Activated T-cell treated with anti-CD3 and anti-CD28 coated beads, Interleukin-2, amount 50 U/mL, for 72 hours (primary cell): Measurements from ENCODE around the gene TMCO2. TPM values are rescaled to one million over a fixed set of nuclear protein-coding genes. Genes with fewer than 3 reads are reported as not detected.
A peak's percentile ranks its signal among the peaks of the same experiment; 100 is the strongest.
"Not testable (repeated sequence)": the region's sequence is repeated elsewhere in the genome, so short reads cannot be mapped to it uniquely, and the experiment has no call there.

Experiments
- ATAC-seq, 2 donors: fragments of 150-1000 bp; cut with Tn5 transposase; replicated peaks in 1 of 2; 2 replicates each; pipeline ENCODE4 v1.10.0; 2021; ENCODE audit warnings: moderate library complexity in 2 of 2, mild to moderate bottlenecking in 1 of 2
- DNase-seq, 2 donors: peaks; one replicate each; pipeline ENCODE4 v3.0.0; 2021 to 2022; ENCODE audit warnings: mixed read lengths in 1 of 2
- H3K27ac Mint-ChIP-seq: one replicate; pipeline ENCODE4 v1.8.0; 2022; ENCODE audit warnings: mild to moderate bottlenecking, moderate library complexity, mixed read lengths
- H3K27me3 Mint-ChIP-seq: one replicate; pipeline ENCODE4 v1.8.0; 2022; ENCODE audit warnings: low read depth, mixed read lengths
- H3K36me3 Mint-ChIP-seq, 2 donors: one replicate each; pipeline ENCODE4 v1.8.0; 2022; ENCODE audit warnings: mixed read lengths in 2 of 2, mild to moderate bottlenecking in 1 of 2; ENCODE audit not compliant: insufficient read depth in 2 of 2
- H3K4me1 Mint-ChIP-seq: one replicate; pipeline ENCODE4 v1.8.0; 2022; ENCODE audit warnings: low read depth, mixed read lengths
- H3K4me3 Mint-ChIP-seq, 2 donors: one replicate each; pipeline ENCODE4 v1.8.0; 2022; ENCODE audit warnings: mild to moderate bottlenecking in 2 of 2, mixed read lengths in 2 of 2, moderate library complexity in 2 of 2
- H3K9me3 Mint-ChIP-seq, 2 donors: one replicate each; pipeline ENCODE4 v1.8.0; 2022; ENCODE audit warnings: mixed read lengths in 2 of 2
- total RNA-seq, 2 donors: library from RNA; stranded (reverse); gene quantifications; one replicate each; pipeline ENCODE4 v1.2.3, GENCODE V29; 2022

Gene TMCO2
- total RNA-seq: 1 to 10 TPM in 1 of 2 donors, under 1 TPM in 1; 0.82 to 1.2 TPM

- Mint-ChIP-seq H3K27me3 (peaks cover 9% of the 10 kb centered on the region), H3K9me3 (no peaks in the 10 kb centered on the region), H3K4me1 (peaks cover 36% of the 10 kb centered on the region), H3K27ac (no peak within 1 kb of the TSS), H3K4me3 (no peak within 1 kb of the TSS), H3K36me3 (no peaks in the 10 kb centered on the region)
- ATAC-seq (no peak), DNase-seq (no peak)
These were observed at the start of gene TMCO2 for GRCh38 chr1:40247655-40248054. TMCO2 (plus strand) TSS chr1:40247937; CDS start chr1:40247994, 57 bp downstream.

GRCh38 chr1:40199126-40199525 is 48.6 kb upstream of the TMCO2 start:
- no peaks in the 10 kb centered on the region for H3K4me1 Mint-ChIP-seq
- DNase-seq: no peak
- H3K27me3 Mint-ChIP-seq: no peaks in the 10 kb centered on the region
- ATAC-seq: no peak
- no peak overlapping the region for H3K4me3 Mint-ChIP-seq
- peaks cover 6 to 21% of the 10 kb centered on the region in 2 donors for H3K36me3 Mint-ChIP-seq
- H3K27ac Mint-ChIP-seq: no peak overlapping the region
- no peaks in the 10 kb centered on the region for H3K9me3 Mint-ChIP-seq

- no peaks in the 10 kb centered on the region for H3K27me3 Mint-ChIP-seq
- H3K4me3 Mint-ChIP-seq: no peak overlapping the region
- no peaks in the 10 kb centered on the region for H3K4me1 Mint-ChIP-seq
- H3K36me3 Mint-ChIP-seq: peaks cover 8 to 11% of the 10 kb centered on the region in 2 donors
- H3K9me3 Mint-ChIP-seq: no peaks in the 10 kb centered on the region
- H3K27ac Mint-ChIP-seq: peak overlapping the region; percentile 76
- ATAC-seq (no peak), DNase-seq (no peak)
These were observed 42.9 kb upstream of the TMCO2 start for GRCh38 chr1:40204856-40205255.

- Mint-ChIP-seq H3K4me3 (no peak overlapping the region), H3K9me3 (no peaks in the 10 kb centered on the region), H3K4me1 (peaks cover 10% of the 10 kb centered on the region), H3K27me3 (no peaks in the 10 kb centered on the region), H3K36me3 (peaks cover 5 to 8% of the 10 kb centered on the region in 2 donors), H3K27ac (no peak overlapping the region)
- ATAC-seq (no peak), DNase-seq (no peak)
These were observed 37.1 kb upstream of the TMCO2 start for GRCh38 chr1:40210511-40211204.

- H3K27ac Mint-ChIP-seq: no peak overlapping the region
These were observed 29.4 kb upstream of the TMCO2 start for GRCh38 chr1:40218333-40218732.

GRCh38 chr1:40221471-40221905 is 26.2 kb upstream of the TMCO2 start:
- not testable (repeated sequence) for H3K27me3 Mint-ChIP-seq, H3K36me3 Mint-ChIP-seq, DNase-seq, ATAC-seq, H3K4me3 Mint-ChIP-seq, H3K9me3 Mint-ChIP-seq
- Mint-ChIP-seq H3K4me1 (peaks cover 22% of the 10 kb centered on the region), H3K27ac (peak overlapping the region; percentile 15)

More at GRCh38 chr1:40218333-40218732, 29.4 kb upstream of the TMCO2 start:
- Mint-ChIP-seq H3K4me1 (peaks cover 31% of the 10 kb centered on the region), H3K9me3 (no peaks in the 10 kb centered on the region), H3K36me3 (peaks cover 0 to 7% of the 10 kb centered on the region in 2 donors), H3K27me3 (no peaks in the 10 kb centered on the region), H3K4me3 (no peak overlapping the region)
- no peak for ATAC-seq
- DNase-seq: no peak

GRCh38 chr1:40221977-40222772 is 25.6 kb upstream of the TMCO2 start:
- Mint-ChIP-seq H3K9me3 (no peaks in the 10 kb centered on the region), H3K4me1 (peaks cover 20% of the 10 kb centered on the region), H3K27ac (peak overlapping the region; percentile 6), H3K36me3 (peaks cover 0 to 5% of the 10 kb centered on the region in 2 donors), H3K27me3 (no peaks in the 10 kb centered on the region), H3K4me3 (no peak overlapping the region)
- no peak for ATAC-seq
- DNase-seq: no peak

- no peaks in the 10 kb centered on the region for H3K9me3 Mint-ChIP-seq
- H3K36me3 Mint-ChIP-seq: peaks cover 0 to 2% of the 10 kb centered on the region in 2 donors
- H3K27ac Mint-ChIP-seq: no peak overlapping the region
- peak; percentile 90 to 93 for ATAC-seq
- no peaks in the 10 kb centered on the region for H3K27me3 Mint-ChIP-seq
- peaks cover 20% of the 10 kb centered on the region for H3K4me1 Mint-ChIP-seq
- DNase-seq: no peak
- H3K4me3 Mint-ChIP-seq: no peak overlapping the region
These were observed 23.7 kb upstream of the TMCO2 start for GRCh38 chr1:40224040-40224439.

- H3K4me1 Mint-ChIP-seq: peaks cover 25% of the 10 kb centered on the region
These were observed 21.5 kb upstream of the TMCO2 start for GRCh38 chr1:40226192-40226591.

GRCh38 chr1:40232444-40232843 is 15.3 kb upstream of the TMCO2 start:
- peaks cover 8 to 37% of the 10 kb centered on the region in 2 donors for H3K36me3 Mint-ChIP-seq
- peak; percentile 74 to 84 for DNase-seq

More at GRCh38 chr1:40226192-40226591, 21.5 kb upstream of the TMCO2 start:
- no peak for ATAC-seq
- H3K27me3 Mint-ChIP-seq: no peaks in the 10 kb centered on the region
- DNase-seq: no peak
- H3K36me3 Mint-ChIP-seq: peaks cover 4 to 7% of the 10 kb centered on the region in 2 donors
- H3K9me3 Mint-ChIP-seq: no peaks in the 10 kb centered on the region
- H3K27ac Mint-ChIP-seq: peak overlapping the region; percentile 73
- no peak overlapping the region for H3K4me3 Mint-ChIP-seq

GRCh38 chr1:40239626-40240025 is 8.1 kb upstream of the TMCO2 start:
- H3K4me1 Mint-ChIP-seq: peaks cover 74% of the 10 kb centered on the region
- H3K36me3 Mint-ChIP-seq: peaks cover 6 to 30% of the 10 kb centered on the region in 2 donors
- ATAC-seq (no peak), DNase-seq (no peak)
- H3K27ac Mint-ChIP-seq: no peak overlapping the region
- no peaks in the 10 kb centered on the region for H3K27me3 Mint-ChIP-seq
- H3K4me3 Mint-ChIP-seq: no peak overlapping the region
- H3K9me3 Mint-ChIP-seq: no peaks in the 10 kb centered on the region

More at GRCh38 chr1:40232444-40232843, 15.3 kb upstream of the TMCO2 start:
- Mint-ChIP-seq H3K9me3 (no peaks in the 10 kb centered on the region), H3K4me1 (peaks cover 37% of the 10 kb centered on the region), H3K27me3 (no peaks in the 10 kb centered on the region), H3K4me3 (peak overlapping the region in 1 of 2 donors; percentile 41), H3K27ac (no peak overlapping the region)
- peak; percentile 97 to 99 for ATAC-seq

GRCh38 chr1:40240390-40240789 is 7.3 kb upstream of the TMCO2 start:
- H3K27ac Mint-ChIP-seq: no peak overlapping the region
- peaks cover 82% of the 10 kb centered on the region for H3K4me1 Mint-ChIP-seq
- DNase-seq (no peak), ATAC-seq (no peak)
- no peaks in the 10 kb centered on the region for H3K27me3 Mint-ChIP-seq
- no peaks in the 10 kb centered on the region for H3K9me3 Mint-ChIP-seq
- H3K36me3 Mint-ChIP-seq: peaks cover 6 to 24% of the 10 kb centered on the region in 2 donors
- H3K4me3 Mint-ChIP-seq: no peak overlapping the region

GRCh38 chr1:40241362-40241761 is 6.4 kb upstream of the TMCO2 start:
- Mint-ChIP-seq H3K27ac (peak overlapping the region; percentile 81), H3K27me3 (no peaks in the 10 kb centered on the region), H3K4me1 (peaks cover 82% of the 10 kb centered on the region), H3K9me3 (no peaks in the 10 kb centered on the region), H3K4me3 (peak overlapping the region; percentile 42 to 75), H3K36me3 (peaks cover 3 to 16% of the 10 kb centered on the region in 2 donors)
- no peak for DNase-seq
- peak; percentile 53 to 59 for ATAC-seq
